Neutrophil (primary cell): ENCODE measurements around the gene POU6F2.

ENCODE experiments used
- H3K27ac ChIP-seq: fragments of 200-600 bp; sonication (generic); 2 replicates; pipeline ENCODE4 v1.5.1; 2016; ENCODE audit warnings: mild to moderate bottlenecking, moderate library complexity
- H3K27me3 ChIP-seq: fragments of 200-600 bp; sonication (generic); 2 replicates; pipeline ENCODE4 v1.6.0; 2016; ENCODE audit warnings: mild to moderate bottlenecking
- H3K36me3 ChIP-seq: fragments of 200-600 bp; sonication (generic); 2 replicates; pipeline ENCODE4 v1.5.1; 2017
- H3K4me1 ChIP-seq, 2 experiments: fragments of 200-600 bp in 1 of 2; sonication (generic) in 1 of 2; 1 replicate in 1 of 2; 2 replicates in 1 of 2; pipeline versions ENCODE4 v1.5.1 to v1.6.1; 2013 to 2016; ENCODE audit warnings: low read depth in 1 of 2, low read length in 1 of 2, mild to moderate bottlenecking in 1 of 2, moderate library complexity in 1 of 2; ENCODE audit not compliant: control insufficient read depth in 1 of 2, insufficient read depth in 1 of 2
- H3K4me3 ChIP-seq, 2 experiments: fragments of 200-600 bp in 1 of 2; sonication (generic) in 1 of 2; 1 replicate in 1 of 2; 2 replicates in 1 of 2; pipeline ENCODE4 v1.5.1; 2013 to 2016; ENCODE audit warnings: low read depth in 1 of 2, low read length in 1 of 2, mild to moderate bottlenecking in 1 of 2, moderate library complexity in 1 of 2
- H3K9me3 ChIP-seq: fragments of 200-600 bp; sonication (generic); 2 replicates; pipeline ENCODE4 v1.5.1; 2016
- TF ChIP-seq, protein P1 (sequence below): fragments of 200-600 bp; sonication (generic); IDR thresholded peaks from 2 replicates; pipeline ENCODE4 v1.5.1; 2016; ENCODE audit warnings: antibody characterized with exemption

Gene POU6F2

DNA sequence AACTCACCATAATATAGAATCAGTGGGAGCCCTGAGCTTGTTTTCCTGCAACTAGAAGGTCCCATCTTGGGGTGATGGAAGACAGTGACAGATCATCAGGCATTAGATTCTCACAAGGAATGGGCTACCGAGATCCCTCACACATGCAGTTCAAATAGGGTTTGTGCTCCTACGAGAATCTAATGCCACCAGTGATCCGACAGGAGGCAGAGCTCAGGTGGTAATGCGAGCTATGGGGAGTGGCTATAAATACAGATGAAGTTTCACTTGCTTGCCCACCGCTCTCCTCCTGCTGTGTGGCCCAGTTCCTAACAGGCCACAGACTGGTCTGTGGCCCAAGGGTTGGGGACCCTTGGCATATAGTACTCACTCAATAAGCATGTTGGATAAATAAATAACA is 93.4 kb downstream of the POU6F2 start:
- TF ChIP-seq, protein P1, sequence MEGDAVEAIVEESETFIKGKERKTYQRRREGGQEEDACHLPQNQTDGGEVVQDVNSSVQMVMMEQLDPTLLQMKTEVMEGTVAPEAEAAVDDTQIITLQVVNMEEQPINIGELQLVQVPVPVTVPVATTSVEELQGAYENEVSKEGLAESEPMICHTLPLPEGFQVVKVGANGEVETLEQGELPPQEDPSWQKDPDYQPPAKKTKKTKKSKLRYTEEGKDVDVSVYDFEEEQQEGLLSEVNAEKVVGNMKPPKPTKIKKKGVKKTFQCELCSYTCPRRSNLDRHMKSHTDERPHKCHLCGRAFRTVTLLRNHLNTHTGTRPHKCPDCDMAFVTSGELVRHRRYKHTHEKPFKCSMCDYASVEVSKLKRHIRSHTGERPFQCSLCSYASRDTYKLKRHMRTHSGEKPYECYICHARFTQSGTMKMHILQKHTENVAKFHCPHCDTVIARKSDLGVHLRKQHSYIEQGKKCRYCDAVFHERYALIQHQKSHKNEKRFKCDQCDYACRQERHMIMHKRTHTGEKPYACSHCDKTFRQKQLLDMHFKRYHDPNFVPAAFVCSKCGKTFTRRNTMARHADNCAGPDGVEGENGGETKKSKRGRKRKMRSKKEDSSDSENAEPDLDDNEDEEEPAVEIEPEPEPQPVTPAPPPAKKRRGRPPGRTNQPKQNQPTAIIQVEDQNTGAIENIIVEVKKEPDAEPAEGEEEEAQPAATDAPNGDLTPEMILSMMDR, result no peak
- H3K4me1 ChIP-seq, result no peaks in the 10 kb centered on the region
- no peaks in the 10 kb centered on the region for H3K36me3 ChIP-seq

GRCh38 chr7:39073432-39073831 is 95.7 kb downstream of the POU6F2 start:
- Histone ChIP-seq H3K9me3 (no peaks in the 10 kb centered on the region), H3K27me3 (no peaks in the 10 kb centered on the region), H3K4me3 (no peak overlapping the region), H3K27ac (no peak overlapping the region), H3K36me3 (no peaks in the 10 kb centered on the region), H3K4me1 (no peaks in the 10 kb centered on the region)
- TF ChIP-seq, protein P1, result no peak

More for the DNA sequence above, 93.4 kb downstream of the POU6F2 start:
- Histone ChIP-seq H3K9me3 (no peaks in the 10 kb centered on the region), H3K27ac (no peak overlapping the region), H3K27me3 (no peaks in the 10 kb centered on the region), H3K4me3 (no peak overlapping the region)

DNA sequence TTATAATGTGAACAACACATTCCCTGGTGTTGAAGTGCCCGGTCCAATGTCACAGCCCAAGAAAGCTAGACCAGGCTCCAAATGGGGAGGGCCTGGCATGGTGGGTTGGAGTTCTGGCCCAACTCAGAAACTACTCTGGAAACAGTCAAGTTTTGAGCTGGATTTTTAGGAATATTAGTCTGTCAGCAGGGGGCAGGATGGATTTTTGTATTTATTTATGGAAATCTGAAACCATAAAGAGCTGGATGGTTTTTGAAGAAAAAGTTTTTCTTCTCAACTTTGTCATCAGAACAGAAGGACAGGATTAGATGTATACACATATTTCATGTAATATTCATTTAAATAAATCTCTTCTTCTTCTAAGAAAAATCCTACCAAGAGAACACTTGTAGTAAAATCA is 97.5 kb downstream of the POU6F2 start:
- Histone ChIP-seq H3K27ac (no peak overlapping the region), H3K9me3 (no peaks in the 10 kb centered on the region), H3K4me1 (no peaks in the 10 kb centered on the region), H3K4me3 (no peak overlapping the region), H3K27me3 (no peaks in the 10 kb centered on the region), H3K36me3 (no peaks in the 10 kb centered on the region)
- TF ChIP-seq, protein P1, result no peak

DNA sequence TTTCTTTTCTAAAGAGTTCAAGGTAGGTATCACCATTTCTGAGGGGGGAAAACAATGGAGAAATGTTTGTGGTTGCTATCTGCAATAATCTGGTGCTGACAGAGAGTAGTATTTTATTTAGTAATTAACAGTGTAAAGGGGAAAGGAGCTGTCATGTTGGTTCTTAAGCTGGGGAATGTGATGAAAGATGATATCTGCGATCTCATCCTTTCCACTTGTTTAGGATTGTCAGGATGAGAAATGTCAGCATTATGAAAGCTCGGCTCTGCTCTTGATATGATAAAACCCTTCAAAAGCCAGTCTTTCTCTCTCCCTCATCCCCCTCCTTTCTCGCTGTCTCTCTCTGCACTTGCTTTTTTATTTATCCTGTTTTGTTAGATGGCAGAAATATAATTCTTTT is 106.1 kb downstream of the POU6F2 start:
- Histone ChIP-seq H3K27ac (no peak overlapping the region), H3K4me3 (no peak overlapping the region), H3K36me3 (no peaks in the 10 kb centered on the region), H3K27me3 (peaks cover 43% of the 10 kb centered on the region), H3K9me3 (no peaks in the 10 kb centered on the region), H3K4me1 (no peaks in the 10 kb centered on the region)
- TF ChIP-seq, protein P1, result no peak

- Histone ChIP-seq H3K27me3 (peaks cover 43% of the 10 kb centered on the region), H3K9me3 (no peaks in the 10 kb centered on the region), H3K4me1 (no peaks in the 10 kb centered on the region), H3K4me3 (no peak overlapping the region), H3K27ac (no peak overlapping the region), H3K36me3 (no peaks in the 10 kb centered on the region)
- TF ChIP-seq, protein P1, result no peak
These were observed 106.6 kb downstream of the POU6F2 start for GRCh38 chr7:39084349-39084748.

DNA sequence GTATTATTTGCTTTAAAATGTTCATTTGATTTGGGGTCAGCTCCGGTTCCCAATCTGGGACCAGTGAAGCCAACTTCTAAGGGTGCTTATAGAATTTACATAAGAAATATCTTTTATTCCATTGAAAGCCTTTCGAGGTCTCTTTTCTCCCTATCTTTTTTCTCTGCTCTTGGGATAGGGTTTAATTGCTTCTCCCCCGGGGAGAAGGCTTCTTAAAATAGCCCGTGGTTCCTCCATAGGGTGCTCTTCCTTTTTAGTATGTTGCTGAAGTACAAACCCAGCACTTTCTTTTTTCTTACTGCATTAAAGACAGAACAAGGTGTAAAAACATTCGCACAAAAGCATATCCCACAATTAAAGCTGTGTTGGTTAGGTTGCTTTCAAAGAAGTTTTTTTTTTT is 107.5 kb downstream of the POU6F2 start:
- Histone ChIP-seq H3K9me3 (no peaks in the 10 kb centered on the region), H3K4me1 (no peaks in the 10 kb centered on the region), H3K36me3 (no peaks in the 10 kb centered on the region), H3K27ac (no peak overlapping the region), H3K27me3 (peaks cover 43% of the 10 kb centered on the region), H3K4me3 (no peak overlapping the region)
- TF ChIP-seq, protein P1, result no peak
